MM.1S (cell line): Measurements from ENCODE around the gene VSIG10L.

Source experiments
- DNase-seq: peaks from one replicate; pipeline ENCODE4 v3.0.0-alpha.2; 2015
- H2AFZ ChIP-seq: fragments of 300-600 bp; sonication (generic); 2 replicates; pipeline ENCODE4 v1.6.0; 2016; ENCODE audit warnings: antibody characterized with exemption, low read length
- H3F3A ChIP-seq: fragments of 300-600 bp; sonication (generic); 2 replicates; pipeline ENCODE4 v1.6.1; 2016; ENCODE audit warnings: mild to moderate bottlenecking, antibody characterized with exemption, low read length, moderate library complexity, mixed read lengths; ENCODE audit not compliant: insufficient read depth
- H3K27ac ChIP-seq: fragments of 300-600 bp; sonication (generic); 2 replicates; pipeline ENCODE4 v1.5.1; 2016; ENCODE audit warnings: mild to moderate bottlenecking, low read length
- H3K27me3 ChIP-seq: fragments of 300-600 bp; sonication (generic); replicated peaks from 2 replicates; pipeline ENCODE4 v1.6.0; 2016; ENCODE audit warnings: low read length; ENCODE audit not compliant: insufficient read depth
- H3K36me3 ChIP-seq: fragments of 300-600 bp; sonication (generic); replicated peaks from 2 replicates; pipeline ENCODE4 v1.6.1; 2016; ENCODE audit warnings: mild to moderate bottlenecking, low read length, mixed read lengths; ENCODE audit not compliant: insufficient read depth
- H3K4me1 ChIP-seq: fragments of 300-600 bp; sonication (generic); 2 replicates; pipeline ENCODE4 v1.6.1; 2016; ENCODE audit warnings: low read length, mixed read lengths
- H3K4me2 ChIP-seq: fragments of 300-600 bp; sonication (generic); 2 replicates; pipeline ENCODE4 v1.6.0; 2016; ENCODE audit warnings: low read depth, low read length
- H3K4me3 ChIP-seq: fragments of 300-600 bp; sonication (generic); 2 replicates; pipeline ENCODE4 v1.5.1; 2016; ENCODE audit warnings: low read length, mixed read lengths
- H3K79me2 ChIP-seq: fragments of 300-600 bp; sonication (generic); 2 replicates; pipeline ENCODE4 v1.6.1; 2016; ENCODE audit warnings: mixed run types, low read length, mixed read lengths
- H3K9ac ChIP-seq: fragments of 300-600 bp; sonication (generic); 2 replicates; pipeline ENCODE4 v1.6.1; 2016; ENCODE audit warnings: low read length, mixed read lengths
- H3K9me2 ChIP-seq: fragments of 300-600 bp; sonication (generic); replicated peaks from 2 replicates; pipeline ENCODE4 v1.6.1; 2016; ENCODE audit warnings: mild to moderate bottlenecking, low read length, mixed read lengths; ENCODE audit not compliant: insufficient read depth
- H3K9me3 ChIP-seq: fragments of 300-600 bp; sonication (generic); replicated peaks from 2 replicates; pipeline ENCODE4 v1.6.1; 2016; ENCODE audit warnings: mild to moderate bottlenecking, low read length, mixed read lengths; ENCODE audit not compliant: insufficient read depth
- H4K20me1 ChIP-seq: fragments of 300-600 bp; sonication (generic); 2 replicates; pipeline ENCODE4 v1.6.1; 2016; ENCODE audit warnings: mild to moderate bottlenecking, low read length, moderate library complexity, mixed read lengths; ENCODE audit not compliant: insufficient read depth
- CTCF ChIP-seq: fragments of 300-600 bp; sonication (generic); IDR thresholded peaks from 2 replicates; pipeline ENCODE4 v1.5.1; 2016; ENCODE audit warnings: antibody characterized with exemption, low read length, mixed read lengths
- EZH2 ChIP-seq: fragments of 300-600 bp; sonication (generic); optimal IDR thresholded peaks from 2 replicates; pipeline ENCODE3; 2017; ENCODE audit warnings: low read depth, mild to moderate bottlenecking, antibody characterized with exemption, low read length, mixed read lengths
- EZH2phosphoT487 ChIP-seq: fragments of 300-600 bp; sonication (generic); IDR thresholded peaks from 2 replicates; pipeline ENCODE4 v1.6.1; 2018; ENCODE audit warnings: antibody characterized with exemption, low read length

Gene VSIG10L

GRCh38 chr19:51327066-51328001, 14.6 kb downstream of the VSIG10L start:
- no peak for DNase-seq
- no peaks in the 10 kb centered on the region for H3K27me3 ChIP-seq
- no peak overlapping the region for H3K9ac ChIP-seq
- no peaks in the 10 kb centered on the region for H3K79me2 ChIP-seq
- H3K9me2 ChIP-seq: no peaks in the 10 kb centered on the region
- no peaks in the 10 kb centered on the region for H3K4me1 ChIP-seq
- H3K4me3 ChIP-seq: no peak overlapping the region
- no peak for TF ChIP-seq CTCF
- TF ChIP-seq EZH2: no peak
- no peak overlapping the region for H3K4me2 ChIP-seq
- H3K9me3 ChIP-seq: no peaks in the 10 kb centered on the region
- no peaks in the 10 kb centered on the region for H3K36me3 ChIP-seq
- H2AFZ ChIP-seq: no peak overlapping the region
- H3F3A ChIP-seq: no peaks in the 10 kb centered on the region
- H3K27ac ChIP-seq: no peak overlapping the region
- no peaks in the 10 kb centered on the region for H4K20me1 ChIP-seq

- Histone ChIP-seq H3K9me3 (no peaks in the 10 kb centered on the region), H3F3A (no peaks in the 10 kb centered on the region), H3K27me3 (no peaks in the 10 kb centered on the region), H3K4me1 (no peaks in the 10 kb centered on the region), H3K4me3 (no peak overlapping the region), H3K79me2 (no peaks in the 10 kb centered on the region), H3K9me2 (no peaks in the 10 kb centered on the region), H3K9ac (no peak overlapping the region), H3K36me3 (no peaks in the 10 kb centered on the region), H2AFZ (no peak overlapping the region), H3K4me2 (no peak overlapping the region), H3K27ac (no peak overlapping the region), H4K20me1 (no peaks in the 10 kb centered on the region)
- TF ChIP-seq EZH2: no peak
- no peak for TF ChIP-seq CTCF
- TF ChIP-seq EZH2phosphoT487: no peak
- DNase-seq: no peak
Observed at GRCh38 chr19:51326216-51327065, 15.5 kb downstream of the VSIG10L start.

- Histone ChIP-seq H3K9me3 (no peaks in the 10 kb centered on the region), H3K9ac (no peak overlapping the region), H3K4me1 (no peaks in the 10 kb centered on the region), H3K36me3 (no peaks in the 10 kb centered on the region), H3K4me3 (no peak overlapping the region), H3K27ac (no peak overlapping the region), H3K4me2 (no peak overlapping the region), H3K9me2 (no peaks in the 10 kb centered on the region), H3F3A (no peaks in the 10 kb centered on the region), H2AFZ (no peak overlapping the region), H3K27me3 (no peaks in the 10 kb centered on the region), H4K20me1 (no peaks in the 10 kb centered on the region), H3K79me2 (no peaks in the 10 kb centered on the region)
- no peak for DNase-seq
- TF ChIP-seq CTCF (no peak), EZH2 (no peak), EZH2phosphoT487 (no peak)
Observed at GRCh38 chr19:51325161-51325976, 16.6 kb downstream of the VSIG10L start.
